ENCODE measurements around the gene HOXA9.

Gene HOXA9

GRCh38 chr7:27165089-27165995, at the start of gene HOXA9:
HOXA9 (minus strand) TSS chr7:27165537; CDS start chr7:27165457, 80 bp downstream.
- DNase-seq = peak; percentile 97

DNA sequence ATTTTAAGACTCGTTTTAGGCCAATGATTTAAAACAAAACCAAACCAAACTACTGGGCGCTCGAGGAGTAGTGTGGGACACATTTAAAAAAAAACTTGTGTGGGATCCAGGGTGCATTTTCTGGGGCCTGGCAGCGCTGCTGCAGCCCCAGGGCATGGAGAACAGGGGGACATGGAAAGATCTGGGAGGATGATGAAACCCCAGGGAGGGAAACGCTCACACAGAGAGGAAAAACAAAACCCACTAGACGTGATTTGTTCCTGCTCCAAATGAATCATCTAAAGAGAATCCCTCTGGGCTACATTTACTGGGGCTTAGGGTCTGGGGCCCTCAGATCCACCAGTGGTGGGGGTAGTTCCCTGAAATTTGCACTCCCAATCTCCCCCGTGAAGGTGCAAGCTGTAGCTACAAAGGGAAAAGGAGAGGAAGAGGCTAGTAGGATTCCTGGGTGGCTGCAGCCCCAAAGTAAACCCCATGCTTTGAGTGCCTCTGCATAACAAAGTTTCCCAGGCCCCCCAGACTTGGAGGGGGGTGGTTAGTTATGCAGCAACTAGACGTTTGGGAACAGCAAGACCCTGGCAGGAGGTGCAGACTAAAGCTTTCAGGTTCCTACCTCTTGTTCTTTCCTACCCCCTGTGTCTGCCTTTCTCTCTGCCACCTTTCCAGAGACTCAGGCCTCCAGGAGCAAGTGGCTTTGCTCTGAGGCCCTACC, 49.1 kb upstream of the HOXA9 start:
- DNase-seq = no peak

DNA sequence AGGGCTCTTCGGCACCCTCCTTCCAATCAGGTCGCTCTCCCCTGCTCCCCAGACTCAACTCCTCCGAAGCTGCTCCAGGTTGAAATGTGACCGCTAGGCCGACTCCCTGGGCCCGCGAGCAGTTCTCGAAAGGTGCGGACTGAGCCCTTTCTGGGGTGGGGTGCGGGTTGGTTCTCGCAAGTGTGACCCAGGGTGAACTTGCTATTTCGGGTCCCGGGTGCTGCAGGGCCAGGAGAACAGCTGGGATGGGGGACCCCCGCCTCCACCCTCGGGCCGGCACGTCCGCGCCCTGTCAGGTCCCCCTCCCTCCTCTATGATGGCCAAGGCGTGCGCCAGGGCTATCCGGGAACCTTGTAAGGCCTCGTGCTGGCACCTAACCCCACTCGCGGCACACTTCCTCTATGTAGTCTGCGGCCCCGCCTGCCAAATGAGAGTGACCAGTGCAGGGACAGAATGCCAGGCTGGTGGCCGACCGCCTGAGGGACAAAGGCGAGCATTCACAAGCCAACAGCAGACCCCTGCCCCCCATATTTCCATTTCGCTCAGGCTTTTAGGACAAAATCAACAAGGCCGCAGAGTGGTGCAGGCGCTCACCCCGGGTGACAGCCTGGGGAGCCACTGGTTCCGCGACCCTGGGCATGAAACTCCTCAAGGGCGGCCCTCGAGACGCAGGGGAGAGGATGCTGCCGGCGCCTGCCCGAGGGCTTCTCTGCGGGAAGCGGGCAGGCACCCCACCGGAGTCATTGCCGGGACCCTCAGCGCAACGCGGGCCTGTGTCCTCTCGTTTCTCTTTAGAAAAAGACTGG, 48.3 kb upstream of the HOXA9 start:
- DNase-seq = no peak

DNA sequence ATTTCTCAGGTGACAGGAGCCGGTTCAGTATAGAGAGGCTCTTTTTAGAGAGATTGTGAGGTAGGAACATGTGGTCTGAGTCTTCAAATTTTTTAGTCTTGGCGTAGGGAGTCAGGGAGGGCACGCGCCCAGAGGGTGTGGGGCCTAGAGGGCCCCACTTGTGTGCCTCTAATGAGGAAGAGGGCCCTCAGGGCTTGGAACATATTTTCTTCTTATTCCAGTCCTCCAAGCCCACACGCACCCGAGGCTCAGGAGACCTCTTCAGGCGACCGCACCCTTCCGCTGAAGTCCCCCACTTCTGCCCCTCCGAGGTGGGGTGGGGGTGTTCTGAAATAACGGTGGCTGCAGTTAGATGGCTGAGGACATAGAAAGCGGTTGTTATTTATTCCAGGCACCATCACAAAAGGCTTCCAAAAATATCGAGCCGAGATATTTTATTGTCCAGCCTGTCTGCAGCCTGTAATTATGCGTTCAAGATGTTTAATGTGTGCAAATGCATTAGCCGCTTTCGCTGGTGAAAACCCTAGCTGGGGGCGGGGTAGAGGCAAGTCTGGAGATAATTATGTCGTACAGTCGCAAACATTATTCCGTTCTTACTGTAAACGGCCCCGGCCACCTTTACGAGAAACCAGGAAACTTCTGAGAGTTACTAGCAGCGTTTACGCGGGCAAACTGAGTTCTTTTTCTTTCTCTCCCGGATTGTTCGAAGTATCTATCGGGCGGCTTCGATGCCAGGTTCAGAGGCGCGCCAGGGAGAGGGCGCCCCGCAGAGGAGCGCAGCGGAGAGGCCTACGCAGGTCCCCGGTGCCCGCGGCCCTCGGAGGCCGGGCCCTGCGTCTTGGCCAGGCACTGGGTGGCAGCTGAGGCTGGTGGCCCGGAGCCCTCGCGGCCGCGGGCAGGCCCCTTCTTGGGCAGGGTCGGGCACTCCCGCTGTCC, 47.4 kb upstream of the HOXA9 start:
- DNase-seq = no peak

DNA sequence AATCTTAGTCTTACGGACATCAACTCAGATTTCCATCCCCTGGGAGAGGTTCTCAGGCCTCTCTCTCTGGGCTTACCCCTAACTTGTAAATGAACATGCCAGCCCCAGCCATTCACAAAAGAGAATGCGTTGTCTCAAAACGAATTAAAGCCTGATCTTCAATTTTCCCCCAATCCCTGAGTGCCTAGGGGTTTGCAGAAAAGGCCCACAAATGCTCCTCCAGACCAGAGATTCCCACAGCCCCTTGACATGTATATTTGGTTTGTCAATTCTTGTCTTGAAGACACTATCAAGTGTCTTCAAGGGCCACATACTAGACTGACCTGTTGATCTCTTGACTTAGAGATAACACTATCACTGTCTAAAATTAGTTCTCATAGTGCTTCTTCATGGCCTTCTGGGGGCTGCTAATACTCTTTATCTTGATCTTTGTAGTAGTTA, 46.4 kb upstream of the HOXA9 start:
- DNase-seq = no peak

DNA sequence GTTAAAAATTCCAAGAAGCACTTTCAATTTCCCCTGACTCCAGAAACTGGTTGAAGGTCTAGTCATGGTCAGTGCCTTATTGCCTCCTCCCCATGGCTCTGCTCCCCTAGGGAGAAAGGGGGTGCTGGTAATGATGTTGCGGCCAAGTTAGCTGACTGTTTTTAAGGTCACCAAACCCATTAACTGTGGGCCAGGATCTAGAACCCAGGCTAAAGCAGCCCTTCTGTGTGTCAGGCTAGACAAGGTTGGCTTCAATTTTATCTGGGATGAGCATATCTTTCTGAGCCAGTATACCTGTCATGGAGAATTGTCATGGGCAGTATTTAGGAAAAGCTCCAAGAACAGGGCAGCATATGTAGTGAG, 45.7 kb upstream of the HOXA9 start:
- DNase-seq = no peak

- DNase-seq = peak; percentile 69
These were observed 45.2 kb upstream of the HOXA9 start for GRCh38 chr7:27210441-27211083.

DNA sequence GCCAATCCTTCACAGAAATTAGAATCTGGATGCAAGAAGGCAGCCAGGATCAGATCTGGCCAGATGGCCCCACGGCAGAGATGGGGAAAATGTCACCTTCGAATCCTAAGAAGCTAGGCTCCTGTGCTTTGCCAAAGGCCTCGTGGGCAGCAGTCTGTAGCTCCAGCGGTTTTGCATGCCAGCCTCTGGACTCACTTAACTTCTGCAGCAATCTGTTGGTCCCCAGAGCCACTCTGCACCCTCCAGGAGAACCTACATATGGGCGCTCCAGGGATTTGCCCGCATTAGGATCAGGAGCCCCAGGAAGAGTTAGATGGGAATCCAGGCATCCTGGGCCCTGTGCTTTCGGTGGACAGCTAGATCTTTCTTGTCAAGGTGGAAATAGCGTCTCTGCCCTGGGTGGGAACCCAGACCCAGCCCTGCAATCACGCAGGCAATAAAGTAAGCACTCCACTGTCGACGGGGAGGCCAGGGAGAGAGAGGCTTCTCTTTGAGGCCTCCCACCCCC, 44.6 kb upstream of the HOXA9 start:
- no peak for DNase-seq

- DNase-seq = no peak
These were observed 43.7 kb upstream of the HOXA9 start for GRCh38 chr7:27208998-27209397.

- DNase-seq = no peak
These were observed 42.1 kb upstream of the HOXA9 start for GRCh38 chr7:27207348-27207985.

- no peak for DNase-seq
These were observed 40.3 kb upstream of the HOXA9 start for GRCh38 chr7:27205325-27206280.

- DNase-seq = no peak
These were observed 39.5 kb upstream of the HOXA9 start for GRCh38 chr7:27204851-27205322.

GRCh38 chr7:27203964-27204594, 38.7 kb upstream of the HOXA9 start:
- no peak for DNase-seq

DNA sequence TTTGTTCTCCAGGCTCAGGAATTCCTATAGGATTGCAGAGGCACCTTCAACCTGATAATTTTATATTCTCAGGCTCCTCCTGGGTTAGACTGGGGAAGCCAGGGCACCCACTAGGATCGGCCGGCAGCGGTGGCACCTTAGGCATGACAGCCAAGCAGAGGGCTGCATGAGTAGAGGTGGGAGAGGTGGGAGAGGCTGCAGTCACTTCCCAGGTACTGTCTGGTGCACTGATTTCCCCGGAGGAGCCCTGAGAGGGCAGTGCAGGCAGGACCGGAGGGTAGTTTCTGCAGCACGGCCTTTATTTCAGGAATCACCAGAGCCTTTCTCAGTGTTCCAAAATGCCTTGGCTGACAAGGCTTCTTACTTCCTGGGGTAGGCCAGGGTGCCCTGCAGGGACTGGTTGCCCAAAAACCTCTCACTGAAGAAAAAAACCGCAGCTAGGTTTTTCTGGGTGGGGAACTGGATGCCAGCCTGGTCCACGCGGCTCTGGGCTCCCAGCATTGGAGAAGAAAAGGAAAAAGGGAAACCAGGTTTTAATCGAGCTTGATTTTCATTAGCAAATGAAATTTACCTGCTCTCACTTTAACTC, 38.1 kb upstream of the HOXA9 start:
- DNase-seq = no peak

DNA sequence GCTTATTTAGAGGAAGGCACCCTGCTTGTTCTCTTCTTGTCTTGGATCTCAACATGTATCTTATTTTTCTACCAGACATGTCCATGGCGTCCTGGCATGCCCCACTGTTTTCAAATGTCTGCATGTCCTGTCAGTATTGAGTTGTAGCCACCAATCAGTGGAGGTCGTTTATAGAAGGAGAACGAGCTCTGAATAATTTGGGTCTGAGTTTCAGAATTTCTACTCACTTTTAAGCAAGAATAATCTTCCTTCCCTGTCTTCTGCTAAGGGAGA, 37.5 kb upstream of the HOXA9 start:
- DNase-seq = no peak

GRCh38 chr7:27202018-27202861, 36.9 kb upstream of the HOXA9 start:
- no peak for DNase-seq

- DNase-seq = no peak
These were observed 36.3 kb upstream of the HOXA9 start for GRCh38 chr7:27201580-27202017.

All from hematopoietic multipotent progenitor cell treated with erythropoietin and hydrocortisone succinate and interleukin-3 and kit ligand, for 4 days (in vitro differentiated cells).